ENCODE data around the gene TTC13. TPM values are rescaled to one million over a fixed set of nuclear protein-coding genes. Genes with fewer than 3 reads are reported as not detected.

TTC13 gene
- polyA plus RNA-seq, 3 donors = 9.2 to 24.4 (median 10.8) TPM

DNA sequence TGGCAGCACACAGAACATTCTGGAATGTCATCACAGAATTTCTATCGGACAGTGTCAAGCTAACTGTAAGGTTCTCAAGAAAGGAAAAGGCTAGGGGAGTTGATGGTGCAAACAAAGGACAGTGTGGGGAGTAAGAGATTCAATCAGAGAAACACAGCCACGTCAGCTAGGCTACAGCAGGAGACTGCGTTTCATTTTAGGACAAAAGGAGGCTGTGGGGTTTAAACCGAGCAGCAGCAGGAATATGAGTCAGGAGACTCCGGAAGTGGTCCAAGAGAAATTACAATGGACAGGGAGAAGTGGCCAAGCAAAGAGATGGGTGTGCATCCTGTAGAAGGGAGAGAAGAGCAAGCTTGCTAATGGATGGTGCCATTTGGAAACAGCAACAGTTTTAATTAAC, 72.9 kb downstream of the TTC13 start:
- Histone ChIP-seq H3K9ac (ENCODE audit: insufficient read depth, low read length, poor library complexity, severe bottlenecking) (no peak overlapping the region), H3K4me1 (ENCODE audit: control insufficient read depth in 1 of 2, insufficient read depth in 2 of 2, low read length in 2 of 2) (no peaks in the 10 kb centered on the region), H4K20me1 (ENCODE audit: insufficient read depth, low read length) (no peaks in the 10 kb centered on the region), H3K36me3 (replicated peaks in 1 of 2; ENCODE audit: control insufficient read depth in 1 of 2, insufficient read depth in 2 of 2, low read length in 2 of 2) (peaks cover 66 to 91% of the 10 kb centered on the region in 2 donors), H3K4me2 (replicated peaks; ENCODE audit: extremely low read depth, low read length, poor library complexity, severe bottlenecking) (no peak overlapping the region), H3K9me3 (replicated peaks in 1 of 2; ENCODE audit: control insufficient read depth in 1 of 2, insufficient read depth in 1 of 2, low read length in 2 of 2) (no peaks in the 10 kb centered on the region), H3K27me3 (ENCODE audit: control insufficient read depth in 2 of 2, insufficient read depth in 2 of 2, low read length in 2 of 2) (no peaks in the 10 kb centered on the region), H3K27ac (ENCODE audit: low read depth in 1 of 2, low read length in 2 of 2) (no peak overlapping the region), H3K4me3 (replicated peaks in 1 of 3; ENCODE audit: low read depth in 2 of 3, low read length in 3 of 3) (no peak overlapping the region), H2AFZ (ENCODE audit: insufficient read depth, low read depth, low read length, poor library complexity, severe bottlenecking) (no peak overlapping the region), H3K79me2 (ENCODE audit: insufficient read depth, low read length) (no peaks in the 10 kb centered on the region)
- WGBS (ENCODE audit: insufficient coverage) = 99% methylated on average over 5 of the region's 5 CpGs
- H3K27me3 Mint-ChIP-seq (ENCODE audit: low read depth in 3 of 3) = no peaks in the 10 kb centered on the region
- H3K36me3 Mint-ChIP-seq = peaks cover 67 to 86% of the 10 kb centered on the region in 2 donors
- no peaks in the 10 kb centered on the region for H3K4me1 Mint-ChIP-seq
- no peak overlapping the region for H3K4me3 Mint-ChIP-seq
- H3K9me3 Mint-ChIP-seq = no peaks in the 10 kb centered on the region
- DNase-seq = no peak
- TF ChIP-seq, protein P1, sequence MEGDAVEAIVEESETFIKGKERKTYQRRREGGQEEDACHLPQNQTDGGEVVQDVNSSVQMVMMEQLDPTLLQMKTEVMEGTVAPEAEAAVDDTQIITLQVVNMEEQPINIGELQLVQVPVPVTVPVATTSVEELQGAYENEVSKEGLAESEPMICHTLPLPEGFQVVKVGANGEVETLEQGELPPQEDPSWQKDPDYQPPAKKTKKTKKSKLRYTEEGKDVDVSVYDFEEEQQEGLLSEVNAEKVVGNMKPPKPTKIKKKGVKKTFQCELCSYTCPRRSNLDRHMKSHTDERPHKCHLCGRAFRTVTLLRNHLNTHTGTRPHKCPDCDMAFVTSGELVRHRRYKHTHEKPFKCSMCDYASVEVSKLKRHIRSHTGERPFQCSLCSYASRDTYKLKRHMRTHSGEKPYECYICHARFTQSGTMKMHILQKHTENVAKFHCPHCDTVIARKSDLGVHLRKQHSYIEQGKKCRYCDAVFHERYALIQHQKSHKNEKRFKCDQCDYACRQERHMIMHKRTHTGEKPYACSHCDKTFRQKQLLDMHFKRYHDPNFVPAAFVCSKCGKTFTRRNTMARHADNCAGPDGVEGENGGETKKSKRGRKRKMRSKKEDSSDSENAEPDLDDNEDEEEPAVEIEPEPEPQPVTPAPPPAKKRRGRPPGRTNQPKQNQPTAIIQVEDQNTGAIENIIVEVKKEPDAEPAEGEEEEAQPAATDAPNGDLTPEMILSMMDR (IDR thresholded peaks at IDR 0.05) = no peak
- peak overlapping the region in 1 of 7 donors; percentile 16 for H3K27ac Mint-ChIP-seq
- intact Hi-C loops (cut with micrococcal nuclease) = no loop called here

DNA sequence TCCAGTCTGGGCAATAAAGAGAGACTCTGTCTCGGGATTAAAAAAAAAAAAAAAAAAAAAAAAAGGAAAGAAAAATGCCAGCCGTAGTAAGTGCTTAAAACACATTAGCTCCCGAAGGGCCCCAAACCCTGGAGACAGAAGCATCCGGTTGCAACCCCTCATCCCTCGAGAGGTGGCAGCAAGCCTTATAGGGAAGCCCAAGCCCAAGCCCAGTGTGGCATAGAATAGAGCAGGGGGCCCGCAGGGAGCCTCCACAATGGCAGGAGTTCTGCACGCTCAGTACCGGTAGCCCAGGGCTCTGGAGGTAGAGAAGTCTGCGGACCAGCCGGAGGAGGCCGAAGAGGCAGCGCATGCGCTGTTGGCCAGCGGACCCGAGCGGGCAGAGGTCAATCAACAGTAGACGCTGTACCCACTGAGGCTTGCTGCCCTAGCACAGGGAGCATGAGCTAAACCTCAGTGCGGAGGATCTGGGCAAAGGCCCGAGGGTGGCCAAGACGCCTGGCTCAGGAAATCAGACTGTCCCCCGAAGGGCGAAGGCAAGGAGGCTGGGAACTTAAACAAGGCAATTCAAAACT, 76.2 kb downstream of the TTC13 start:
- Mint-ChIP-seq H3K27me3 (ENCODE audit: low read depth in 3 of 3) (peaks cover 0 to 2% (median 2%) of the 10 kb centered on the region in 3 donors), H3K27ac (no peak overlapping the region), H3K4me3 (peak overlapping the region in 1 of 2 donors; percentile 20), H3K4me1 (no peaks in the 10 kb centered on the region), H3K36me3 (peaks cover 44 to 55% of the 10 kb centered on the region in 2 donors), H3K9me3 (peaks cover 0 to 2% (median 0%) of the 10 kb centered on the region in 7 donors)
- H3K4me2 ChIP-seq (replicated peaks; ENCODE audit: extremely low read depth, low read length, poor library complexity, severe bottlenecking) = no peak overlapping the region
- H3K4me1 ChIP-seq (ENCODE audit: control insufficient read depth in 1 of 2, insufficient read depth in 2 of 2, low read length in 2 of 2) = no peaks in the 10 kb centered on the region
- H3K9me3 ChIP-seq (replicated peaks in 1 of 2; ENCODE audit: control insufficient read depth in 1 of 2, insufficient read depth in 1 of 2, low read length in 2 of 2) = no peaks in the 10 kb centered on the region
- DNase-seq = no peak
- H3K27ac ChIP-seq (ENCODE audit: low read depth in 1 of 2, low read length in 2 of 2) = no peak overlapping the region
- H2AFZ ChIP-seq (ENCODE audit: insufficient read depth, low read depth, low read length, poor library complexity, severe bottlenecking) = no peak overlapping the region
- H4K20me1 ChIP-seq (ENCODE audit: insufficient read depth, low read length) = no peaks in the 10 kb centered on the region
- H3K9ac ChIP-seq (ENCODE audit: insufficient read depth, low read length, poor library complexity, severe bottlenecking) = no peak overlapping the region
- 98% methylated on average over 20 of the region's 22 CpGs for WGBS (ENCODE audit: insufficient coverage)
- H3K36me3 ChIP-seq (replicated peaks in 1 of 2; ENCODE audit: control insufficient read depth in 1 of 2, insufficient read depth in 2 of 2, low read length in 2 of 2) = peaks cover 35 to 58% of the 10 kb centered on the region in 2 donors
- no peaks in the 10 kb centered on the region for H3K79me2 ChIP-seq (ENCODE audit: insufficient read depth, low read length)
- H3K4me3 ChIP-seq (replicated peaks in 1 of 3; ENCODE audit: low read depth in 2 of 3, low read length in 3 of 3) = no peak overlapping the region
- no peaks in the 10 kb centered on the region for H3K27me3 ChIP-seq (ENCODE audit: control insufficient read depth in 2 of 2, insufficient read depth in 2 of 2, low read length in 2 of 2)
- TF ChIP-seq, protein P1 (IDR thresholded peaks at IDR 0.05) = no peak
- intact Hi-C loops (cut with micrococcal nuclease) = no loop called here

Data from CD14-positive monocyte (primary cell).